Measurements from ENCODE around the gene NCOA3.

DNA sequence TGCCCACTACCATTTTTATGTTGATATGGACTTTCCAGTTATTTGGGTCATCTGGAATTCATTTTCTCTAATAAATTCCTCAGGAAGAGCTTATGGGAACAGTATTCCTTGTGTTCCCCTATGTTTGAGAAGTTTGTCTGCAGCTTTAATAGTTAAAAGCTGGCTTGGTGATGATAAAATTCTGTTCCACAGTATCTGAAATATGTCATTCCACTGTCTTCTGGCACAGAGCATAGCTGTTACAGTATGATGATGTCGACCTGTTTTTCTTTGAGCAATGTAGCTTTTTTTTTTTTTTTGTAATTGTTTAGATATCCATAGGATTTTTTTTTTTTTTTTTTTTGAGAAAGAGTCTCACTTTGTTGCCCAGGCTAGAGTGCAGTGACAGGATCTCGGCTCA lies 43.2 kb downstream of the NCOA3 start:
- TF ChIP-seq GABPA (IDR thresholded peaks at IDR 0.05; ENCODE audit: low read depth), result no peak
- no peak for TF ChIP-seq RFX5 (IDR thresholded peaks at IDR 0.05; ENCODE audit: low read length)
- TF ChIP-seq, protein P1, sequence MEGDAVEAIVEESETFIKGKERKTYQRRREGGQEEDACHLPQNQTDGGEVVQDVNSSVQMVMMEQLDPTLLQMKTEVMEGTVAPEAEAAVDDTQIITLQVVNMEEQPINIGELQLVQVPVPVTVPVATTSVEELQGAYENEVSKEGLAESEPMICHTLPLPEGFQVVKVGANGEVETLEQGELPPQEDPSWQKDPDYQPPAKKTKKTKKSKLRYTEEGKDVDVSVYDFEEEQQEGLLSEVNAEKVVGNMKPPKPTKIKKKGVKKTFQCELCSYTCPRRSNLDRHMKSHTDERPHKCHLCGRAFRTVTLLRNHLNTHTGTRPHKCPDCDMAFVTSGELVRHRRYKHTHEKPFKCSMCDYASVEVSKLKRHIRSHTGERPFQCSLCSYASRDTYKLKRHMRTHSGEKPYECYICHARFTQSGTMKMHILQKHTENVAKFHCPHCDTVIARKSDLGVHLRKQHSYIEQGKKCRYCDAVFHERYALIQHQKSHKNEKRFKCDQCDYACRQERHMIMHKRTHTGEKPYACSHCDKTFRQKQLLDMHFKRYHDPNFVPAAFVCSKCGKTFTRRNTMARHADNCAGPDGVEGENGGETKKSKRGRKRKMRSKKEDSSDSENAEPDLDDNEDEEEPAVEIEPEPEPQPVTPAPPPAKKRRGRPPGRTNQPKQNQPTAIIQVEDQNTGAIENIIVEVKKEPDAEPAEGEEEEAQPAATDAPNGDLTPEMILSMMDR (IDR thresholded peaks at IDR 0.05), result no peak

All from SK-N-SH (cell line).